T follicular helper cell (primary cell): ENCODE measurements around the gene ATP23.
A peak's percentile ranks its signal among the peaks of the same experiment; 100 is the strongest.

Source experiments
- DNase-seq: peaks from one replicate; pipeline ENCODE4 v3.0.0-alpha.2; 2020; ENCODE audit warnings: low read depth
- total RNA-seq, 2 experiments: gene quantifications; one replicate each; lab custom pipeline; 2026; lab: John Stamatoyannopoulos, UW

Gene ATP23
- 4.3 to 8.6 reads per million in 2 experiments for total RNA-seq

- DNase-seq: peak; percentile 90
These were observed at the start of gene ATP23 for GRCh38 chr12:57941165-57941894. TSS of gene ATP23 (plus strand) at chr12:57941567. CDS start at chr12:57941702, 135 bp downstream.

- DNase-seq: no peak
These were observed 49.0 kb upstream of the ATP23 start for GRCh38 chr12:57892232-57892972.

GRCh38 chr12:57893431-57894353 lies 47.7 kb upstream of the ATP23 start:
- DNase-seq: no peak

- no peak for DNase-seq
These were observed 46.7 kb upstream of the ATP23 start for GRCh38 chr12:57894399-57895292.

- DNase-seq: no peak
These were observed 45.8 kb upstream of the ATP23 start for GRCh38 chr12:57895389-57896114.

- no peak for DNase-seq
These were observed 45.3 kb upstream of the ATP23 start for GRCh38 chr12:57896115-57896433.

- no peak for DNase-seq
These were observed 44.7 kb upstream of the ATP23 start for GRCh38 chr12:57896434-57897201.

GRCh38 chr12:57897286-57897974 lies 43.9 kb upstream of the ATP23 start:
- DNase-seq: no peak

- DNase-seq: no peak
These were observed 42.9 kb upstream of the ATP23 start for GRCh38 chr12:57898308-57898970.

GRCh38 chr12:57899010-57899662 lies 42.2 kb upstream of the ATP23 start:
- peak; percentile 78 for DNase-seq

- no peak for DNase-seq
These were observed 38.8 kb upstream of the ATP23 start for GRCh38 chr12:57902478-57902969.

- no peak for DNase-seq
These were observed 36.9 kb upstream of the ATP23 start for GRCh38 chr12:57904426-57904825.

GRCh38 chr12:57904848-57905811 lies 36.2 kb upstream of the ATP23 start:
- DNase-seq: peak; percentile 76

- DNase-seq: no peak
These were observed 35.4 kb upstream of the ATP23 start for GRCh38 chr12:57905812-57906475.

- DNase-seq: no peak
These were observed 34.5 kb upstream of the ATP23 start for GRCh38 chr12:57906821-57907220.

GRCh38 chr12:57907281-57907680 lies 34.1 kb upstream of the ATP23 start:
- no peak for DNase-seq
